Fibroblast of gingiva (primary cell): ENCODE data around the gene SLC29A4.
"Not testable (repeated sequence)": the region's sequence is repeated elsewhere in the genome, so short reads cannot be mapped to it uniquely, and the experiment has no call there.

ENCODE experiments used
- DNase-seq: peaks from one replicate; pipeline ENCODE4 v3.0.0-alpha.2; 2011; ENCODE audit warnings: low read depth

SLC29A4 gene

GRCh38 chr7:5323800-5324781 lies 41.3 kb downstream of the SLC29A4 start:
- not testable (repeated sequence) for DNase-seq

GRCh38 chr7:5324961-5325360 lies 42.2 kb downstream of the SLC29A4 start:
- no peak for DNase-seq

DNA sequence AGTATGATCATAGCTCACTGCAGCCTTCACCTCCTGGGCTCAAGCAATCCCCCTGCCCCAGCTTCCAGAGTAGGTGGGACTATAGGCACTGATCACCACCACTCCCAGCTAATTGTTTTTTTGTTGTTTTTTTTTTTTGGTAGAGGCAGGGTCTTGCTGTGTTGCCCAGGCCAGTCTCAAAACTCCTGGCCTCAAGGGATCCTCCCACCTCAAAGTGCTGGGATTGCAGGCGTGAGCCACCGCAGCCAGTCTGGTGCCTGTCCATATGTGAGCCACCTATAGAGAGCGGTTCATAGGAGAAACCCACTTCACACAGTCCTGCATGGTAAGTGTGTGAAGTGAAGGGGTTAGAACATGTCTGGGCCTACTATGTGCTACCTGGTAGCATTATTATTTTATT lies 47.5 kb downstream of the SLC29A4 start:
- DNase-seq: no peak

DNA sequence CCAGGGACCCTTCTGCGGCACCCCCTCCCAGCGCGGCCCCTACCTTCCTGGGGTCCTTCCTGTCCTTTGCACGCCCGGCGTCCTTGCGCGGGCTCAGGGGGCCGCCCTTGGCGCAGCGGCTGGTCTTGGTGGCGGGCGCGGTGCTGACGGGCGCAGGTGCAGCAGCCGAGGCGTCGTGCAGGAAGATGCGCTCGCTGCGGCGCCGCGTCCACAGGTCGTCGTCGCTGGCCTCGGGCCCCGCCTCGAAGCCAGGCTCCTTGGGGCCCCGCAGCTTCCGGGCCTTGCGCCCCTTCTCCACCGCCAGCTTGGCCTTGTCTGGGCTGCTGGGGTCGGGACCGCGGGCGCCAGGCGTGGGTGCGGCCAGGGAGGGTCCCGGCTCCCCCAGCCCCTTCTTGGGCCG lies 49.8 kb downstream of the SLC29A4 start:
- DNase-seq: no peak

GRCh38 chr7:5333121-5334045 lies 50.6 kb downstream of the SLC29A4 start:
- no peak for DNase-seq

- no peak for DNase-seq
Measured at GRCh38 chr7:5334671-5335070, 51.9 kb downstream of the SLC29A4 start.

- DNase-seq: no peak
Measured at GRCh38 chr7:5337047-5337446, 54.3 kb downstream of the SLC29A4 start.

DNA sequence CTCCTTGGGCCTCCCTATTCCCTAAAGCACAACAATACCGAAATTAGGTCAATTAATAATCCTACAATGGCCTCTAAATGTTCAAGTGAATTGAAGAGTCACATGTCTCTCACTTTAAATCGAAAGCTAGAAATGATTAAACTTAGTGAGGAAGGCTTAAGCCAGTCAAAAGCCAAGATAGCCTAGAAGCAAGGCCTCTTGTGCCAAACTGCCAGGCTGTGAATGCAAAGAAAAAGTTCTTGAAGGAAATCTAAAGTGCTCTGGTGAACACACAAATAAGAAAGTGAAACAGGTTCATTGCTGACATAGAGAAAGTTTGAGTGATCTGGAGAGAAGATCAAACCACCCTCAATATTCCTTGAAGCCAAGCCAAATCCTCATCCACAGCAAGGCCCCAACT lies 57.2 kb downstream of the SLC29A4 start:
- no peak for DNase-seq

DNA sequence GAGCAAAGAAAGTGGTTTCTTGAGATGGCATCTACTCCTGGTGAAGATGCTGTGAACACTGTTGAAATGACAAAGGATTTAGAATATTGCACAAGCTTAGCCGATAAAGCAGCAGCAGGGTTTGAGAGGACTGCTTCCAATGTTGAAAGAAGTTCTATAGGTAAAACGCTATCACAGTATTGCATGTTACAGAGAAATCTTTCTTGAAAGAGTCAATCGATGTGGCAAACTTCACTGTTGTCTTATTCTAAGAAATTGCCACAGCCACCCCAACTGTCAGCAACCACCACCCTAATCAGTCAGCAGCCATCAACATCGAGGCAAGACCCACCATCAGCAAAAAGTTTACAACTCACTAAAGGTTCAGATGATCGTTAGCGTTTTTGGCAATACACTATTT lies 59.9 kb downstream of the SLC29A4 start:
- no peak for DNase-seq

DNA sequence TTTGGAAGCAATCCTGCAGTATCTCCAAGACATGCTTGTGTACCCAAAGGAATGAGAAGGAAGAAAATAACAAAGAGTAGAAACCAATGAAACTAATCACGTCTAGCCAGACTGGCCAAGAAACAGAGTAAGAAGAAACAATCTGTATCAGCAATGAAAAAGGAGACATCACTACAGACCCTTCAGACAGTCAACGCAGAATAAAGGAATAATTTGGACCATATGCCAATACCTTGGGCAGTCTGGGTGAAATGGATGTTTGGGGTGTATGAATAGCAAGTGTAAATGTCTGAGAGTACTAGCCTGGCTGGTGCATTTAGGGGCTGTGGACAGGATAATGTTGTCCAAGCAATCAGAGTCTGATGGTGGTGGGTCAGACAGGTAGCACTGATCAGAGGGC lies 61.1 kb downstream of the SLC29A4 start:
- no peak for DNase-seq

DNA sequence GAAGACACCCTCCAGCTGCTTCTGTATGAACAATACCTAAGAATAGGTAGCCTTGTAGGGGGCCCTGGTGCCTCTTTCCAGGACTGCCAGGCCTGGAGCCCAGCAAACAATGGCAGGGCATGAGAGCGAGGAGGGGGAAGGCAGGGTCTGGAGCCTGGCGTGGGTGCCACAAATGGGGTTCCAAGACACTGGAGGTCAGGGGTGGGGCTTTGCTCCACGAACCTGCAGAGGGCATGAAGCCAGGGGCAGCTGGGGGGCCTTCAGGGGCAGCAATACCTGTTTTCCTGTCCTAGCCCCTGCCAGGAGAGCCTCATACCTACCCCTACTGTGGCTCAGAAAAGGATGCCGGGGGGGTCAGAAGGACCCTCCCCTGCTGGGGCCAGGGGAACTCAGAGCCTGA lies 61.6 kb downstream of the SLC29A4 start:
- no peak for DNase-seq

- no peak for DNase-seq
Measured at GRCh38 chr7:5345171-5345570, 62.4 kb downstream of the SLC29A4 start.

DNA sequence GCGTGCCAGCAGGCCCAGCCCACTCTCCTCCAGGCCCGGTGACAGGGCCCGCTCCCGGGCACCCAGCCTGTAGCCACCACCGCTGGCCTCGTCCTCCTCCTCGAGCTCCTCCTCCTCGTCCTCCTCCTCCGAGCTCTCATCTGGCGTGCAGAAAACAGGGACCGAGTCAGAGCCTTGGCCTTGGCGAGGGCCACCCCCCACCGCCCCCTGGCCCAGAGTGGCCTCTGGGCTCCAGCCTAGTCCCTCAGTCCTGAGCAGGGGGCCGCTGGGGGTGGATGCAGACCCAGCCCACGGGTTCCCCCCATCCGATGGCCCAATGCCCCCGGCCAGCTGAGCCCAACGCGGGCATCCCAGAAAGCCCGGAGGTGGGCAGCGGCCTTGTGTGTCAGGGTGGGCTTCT lies 62.9 kb downstream of the SLC29A4 start:
- no peak for DNase-seq

- no peak for DNase-seq
Measured at GRCh38 chr7:5348134-5349004, 65.6 kb downstream of the SLC29A4 start.

- DNase-seq: no peak
Measured at GRCh38 chr7:5349005-5349380, 66.2 kb downstream of the SLC29A4 start.

GRCh38 chr7:5349437-5350173 lies 66.9 kb downstream of the SLC29A4 start:
- DNase-seq: no peak

GRCh38 chr7:5350174-5350463 lies 67.4 kb downstream of the SLC29A4 start:
- DNase-seq: no peak

- DNase-seq: no peak
Measured at GRCh38 chr7:5350600-5351385, 68.0 kb downstream of the SLC29A4 start.

- DNase-seq: no peak
Measured at GRCh38 chr7:5351507-5352265, 68.9 kb downstream of the SLC29A4 start.
